Caco-2 (cell line): Measurements from ENCODE around the gene CFAP99. TPM values are rescaled to one million over a fixed set of nuclear protein-coding genes. Genes with fewer than 3 reads are reported as not detected.

ENCODE experiments used
- BruUV-seq: library from RNA; stranded (reverse); fragments of 400-500 nt; replicated peaks from 2 replicates; lab custom pipeline; 2021; lab: Mats Ljungman, UMichigan
- CTCF ChIA-PET: fragments of 300-600 bp; sonication (Branson Sonifier 250); formaldehyde crosslinking; loops from one replicate; lab custom pipeline; 2022; ENCODE audit warnings: antibody characterized with exemption; lab: Charles Lee
- POLR2A ChIA-PET: fragments of 300-600 bp; sonication (Branson Sonifier 250); formaldehyde crosslinking; loops from one replicate; lab custom pipeline; 2022; ENCODE audit warnings: antibody characterized with exemption; lab: Charles Lee
- DNase-seq, 2 experiments: peaks; one replicate each; pipeline versions ENCODE4 v3.0.0 to v3.0.0-alpha.2; 2020 to 2022
- H3K27me3 ChIP-seq: replicated peaks from 2 replicates; pipeline ENCODE4 v1.6.0; 2011; ENCODE audit warnings: low read length; ENCODE audit not compliant: control insufficient read depth, insufficient read depth
- H3K36me3 ChIP-seq: 2 replicates; pipeline ENCODE4 v1.5.1; 2011; ENCODE audit warnings: low read length; ENCODE audit not compliant: control insufficient read depth, insufficient read depth
- H3K4me1 ChIP-seq: fragments of 250-450 bp; sonication (Bioruptor Pico); 2 replicates; pipeline ENCODE4 v1.5.1; 2020; ENCODE audit warnings: mild to moderate bottlenecking
- H3K4me3 ChIP-seq: 2 replicates; pipeline ENCODE4 v1.5.1; 2011; ENCODE audit warnings: low read depth, mild to moderate bottlenecking, control low read depth, low read length
- H3K9me3 ChIP-seq: fragments of 250-450 bp; sonication (Bioruptor Pico); 2 replicates; pipeline ENCODE4 v1.5.1; 2020; ENCODE audit warnings: mild to moderate bottlenecking, moderate library complexity
- H3K27ac Mint-ChIP-seq: one replicate; pipeline ENCODE4 v1.8.0; 2022; ENCODE audit warnings: mixed read lengths; ENCODE audit not compliant: unreplicated experiment
- H3K27me3 Mint-ChIP-seq: one replicate; pipeline ENCODE4 v1.8.0; 2022; ENCODE audit warnings: mixed read lengths; ENCODE audit not compliant: insufficient read depth, unreplicated experiment
- H3K36me3 Mint-ChIP-seq: one replicate; pipeline ENCODE4 v1.8.0; 2022; ENCODE audit warnings: mild to moderate bottlenecking, mixed read lengths; ENCODE audit not compliant: insufficient read depth, unreplicated experiment
- H3K4me1 Mint-ChIP-seq: one replicate; pipeline ENCODE4 v1.8.0; 2022; ENCODE audit warnings: low read depth, mixed read lengths; ENCODE audit not compliant: unreplicated experiment
- H3K4me3 Mint-ChIP-seq: one replicate; pipeline ENCODE4 v1.8.0; 2022; ENCODE audit warnings: mild to moderate bottlenecking, moderate library complexity, mixed read lengths; ENCODE audit not compliant: unreplicated experiment
- H3K9me3 Mint-ChIP-seq: one replicate; pipeline ENCODE4 v1.8.0; 2022; ENCODE audit warnings: mixed read lengths; ENCODE audit not compliant: unreplicated experiment
- CTCF ChIP-seq, 2 experiments: fragments of 200-600 bp in 1 of 2; IDR thresholded peaks; 1 replicate in 1 of 2; 2 replicates in 1 of 2; pipeline versions ENCODE4 v1.5.1 to v1.8.0; 2011 to 2022; ENCODE audit warnings: antibody characterized with exemption in 1 of 2, control low read depth in 1 of 2, inconsistent platforms in 1 of 2, low read depth in 1 of 2, low read length in 1 of 2, mild to moderate bottlenecking in 1 of 2, moderate library complexity in 1 of 2; ENCODE audit not compliant: insufficient read depth in 1 of 2, severe bottlenecking in 1 of 2, unreplicated experiment in 1 of 2
- intact Hi-C: fragments of 100-400 bp; cut with micrococcal nuclease; formaldehyde crosslinking; loops from one replicate; pipeline ENCODE4 v1.10.0; 2022; ENCODE audit not compliant: unreplicated experiment
- total RNA-seq: library from RNA; stranded (reverse); gene quantifications from 2 replicates; pipeline ENCODE4 v1.2.3, GENCODE V29; 2022

Gene CFAP99
- total RNA-seq, 1 experiment from 2014 or later, result not detected

- no peak for TF ChIP-seq CTCF (IDR thresholded peaks at IDR 0.05; ENCODE audit: insufficient read depth in 1 of 2, low read depth in 1 of 2, low read length in 1 of 2, severe bottlenecking in 1 of 2, unreplicated experiment in 1 of 2)
- no TSS peak for BruUV-seq
- intact Hi-C loops, result no loop called here
- no peak overlapping the region for H3K4me3 ChIP-seq
- POLR2A ChIA-PET, result no interaction called here
- CTCF ChIA-PET, result no interaction called here
- no peaks in the 10 kb centered on the region for H3K27me3 ChIP-seq
- H3K36me3 Mint-ChIP-seq, result no peaks in the 10 kb centered on the region
- no peaks in the 10 kb centered on the region for H3K36me3 ChIP-seq
- H3K27ac Mint-ChIP-seq, result no peak overlapping the region
- H3K4me1 ChIP-seq, result no peaks in the 10 kb centered on the region
- H3K4me1 Mint-ChIP-seq, result no peaks in the 10 kb centered on the region
- H3K9me3 ChIP-seq, result no peaks in the 10 kb centered on the region
- H3K9me3 Mint-ChIP-seq, result no peaks in the 10 kb centered on the region
- no peaks in the 10 kb centered on the region for H3K27me3 Mint-ChIP-seq
- DNase-seq, result no peak
- H3K4me3 Mint-ChIP-seq, result no peak overlapping the region
These were observed 25.4 kb downstream of the CFAP99 start for GRCh38 chr4:2443956-2444740.

GRCh38 chr4:2445130-2445529 is 26.4 kb downstream of the CFAP99 start:
- no peaks in the 10 kb centered on the region for H3K4me1 ChIP-seq
- no peak for DNase-seq
- ChIA-PET CTCF (no interaction called here), POLR2A (no interaction called here)
- H3K36me3 Mint-ChIP-seq, result no peaks in the 10 kb centered on the region
- no peak overlapping the region for H3K4me3 ChIP-seq
- H3K27me3 ChIP-seq, result no peaks in the 10 kb centered on the region
- no peak overlapping the region for H3K27ac Mint-ChIP-seq
- no peaks in the 10 kb centered on the region for H3K27me3 Mint-ChIP-seq
- no peaks in the 10 kb centered on the region for H3K4me1 Mint-ChIP-seq
- no peaks in the 10 kb centered on the region for H3K36me3 ChIP-seq
- H3K9me3 Mint-ChIP-seq, result no peaks in the 10 kb centered on the region
- no peaks in the 10 kb centered on the region for H3K9me3 ChIP-seq
- intact Hi-C loops, result no loop called here
- BruUV-seq, result no TSS peak
- TF ChIP-seq CTCF (IDR thresholded peaks at IDR 0.05; ENCODE audit: insufficient read depth in 1 of 2, low read depth in 1 of 2, low read length in 1 of 2, severe bottlenecking in 1 of 2, unreplicated experiment in 1 of 2), result no peak
- no peak overlapping the region for H3K4me3 Mint-ChIP-seq

- no peaks in the 10 kb centered on the region for H3K9me3 Mint-ChIP-seq
- Histone ChIP-seq H3K4me1 (no peaks in the 10 kb centered on the region), H3K4me3 (no peak overlapping the region), H3K27me3 (no peaks in the 10 kb centered on the region), H3K9me3 (no peaks in the 10 kb centered on the region), H3K36me3 (no peaks in the 10 kb centered on the region)
- no TSS peak for BruUV-seq
- CTCF ChIA-PET, result no interaction called here
- no peak for TF ChIP-seq CTCF (IDR thresholded peaks at IDR 0.05; ENCODE audit: insufficient read depth in 1 of 2, low read depth in 1 of 2, low read length in 1 of 2, severe bottlenecking in 1 of 2, unreplicated experiment in 1 of 2)
- DNase-seq, result no peak
- H3K4me3 Mint-ChIP-seq, result no peak overlapping the region
- H3K36me3 Mint-ChIP-seq, result no peaks in the 10 kb centered on the region
- H3K27me3 Mint-ChIP-seq, result no peaks in the 10 kb centered on the region
- no peak overlapping the region for H3K27ac Mint-ChIP-seq
- POLR2A ChIA-PET, result no interaction called here
- intact Hi-C loops, result no loop called here
- H3K4me1 Mint-ChIP-seq, result no peaks in the 10 kb centered on the region
These were observed 26.8 kb downstream of the CFAP99 start for GRCh38 chr4:2445571-2445970.
